ENCODE data around the gene BGN.

BGN gene

DNA sequence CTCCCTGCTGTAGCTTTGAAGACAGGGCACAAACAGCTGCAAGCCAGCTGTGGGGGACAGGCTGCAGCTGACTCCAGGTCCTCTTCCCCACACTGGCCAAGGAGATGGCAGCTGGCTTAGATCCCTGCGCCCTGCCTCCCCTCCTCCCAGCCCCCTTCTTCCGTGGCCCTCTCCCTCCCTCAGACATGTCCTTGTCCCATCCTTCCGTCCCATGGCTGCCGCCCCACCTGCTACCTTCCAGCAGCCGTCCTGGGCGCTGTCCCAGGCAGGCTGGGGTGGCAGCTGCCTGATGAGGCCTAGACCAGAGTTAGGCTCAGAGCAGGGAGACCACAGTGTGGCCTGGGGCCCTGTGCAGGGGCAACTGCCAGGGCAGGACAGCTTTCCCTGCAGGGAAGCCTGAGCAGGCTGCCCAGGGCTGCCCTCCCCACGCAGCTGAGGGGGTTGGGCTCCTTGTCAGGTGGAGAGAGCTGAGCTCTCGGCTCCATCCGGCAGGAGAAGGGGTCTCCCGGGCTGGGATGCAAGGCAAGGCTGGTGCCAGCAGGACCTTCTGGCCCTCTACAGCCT, 3.3 kb upstream of the BGN start:
- DNase-seq (ENCODE audit: low read depth), result no peak
- TF ChIP-seq, protein P1, sequence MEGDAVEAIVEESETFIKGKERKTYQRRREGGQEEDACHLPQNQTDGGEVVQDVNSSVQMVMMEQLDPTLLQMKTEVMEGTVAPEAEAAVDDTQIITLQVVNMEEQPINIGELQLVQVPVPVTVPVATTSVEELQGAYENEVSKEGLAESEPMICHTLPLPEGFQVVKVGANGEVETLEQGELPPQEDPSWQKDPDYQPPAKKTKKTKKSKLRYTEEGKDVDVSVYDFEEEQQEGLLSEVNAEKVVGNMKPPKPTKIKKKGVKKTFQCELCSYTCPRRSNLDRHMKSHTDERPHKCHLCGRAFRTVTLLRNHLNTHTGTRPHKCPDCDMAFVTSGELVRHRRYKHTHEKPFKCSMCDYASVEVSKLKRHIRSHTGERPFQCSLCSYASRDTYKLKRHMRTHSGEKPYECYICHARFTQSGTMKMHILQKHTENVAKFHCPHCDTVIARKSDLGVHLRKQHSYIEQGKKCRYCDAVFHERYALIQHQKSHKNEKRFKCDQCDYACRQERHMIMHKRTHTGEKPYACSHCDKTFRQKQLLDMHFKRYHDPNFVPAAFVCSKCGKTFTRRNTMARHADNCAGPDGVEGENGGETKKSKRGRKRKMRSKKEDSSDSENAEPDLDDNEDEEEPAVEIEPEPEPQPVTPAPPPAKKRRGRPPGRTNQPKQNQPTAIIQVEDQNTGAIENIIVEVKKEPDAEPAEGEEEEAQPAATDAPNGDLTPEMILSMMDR (IDR thresholded peaks at IDR 0.05; ENCODE audit: control insufficient read depth, extremely low read depth, insufficient read depth), result no peak
- H3K4me3 ChIP-seq (ENCODE audit: low read depth, low read length), result no peak overlapping the region

DNA sequence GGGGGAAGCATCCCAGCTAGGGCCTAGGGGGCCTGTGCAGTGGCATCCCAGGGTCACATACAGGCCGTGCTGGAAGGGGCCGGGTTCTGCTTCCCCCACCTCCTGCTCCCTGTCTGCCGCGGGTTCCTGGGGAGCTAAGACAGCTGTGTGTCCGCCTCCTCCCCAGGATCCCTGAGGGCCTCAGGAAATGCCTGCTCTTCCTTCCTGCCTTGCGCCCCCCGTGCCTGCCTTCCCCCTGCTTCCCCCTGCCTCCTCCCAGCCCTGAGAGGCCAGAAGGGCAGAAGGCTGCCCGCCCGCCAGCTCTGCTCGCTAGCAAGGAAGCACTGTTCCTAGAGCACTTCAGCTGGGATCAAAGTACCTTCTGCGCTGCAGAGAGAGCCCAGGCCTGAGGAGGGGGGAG, 2.9 kb upstream of the BGN start:
- DNase-seq (ENCODE audit: low read depth), result no peak
- no peak overlapping the region for H3K4me3 ChIP-seq (ENCODE audit: low read depth, low read length)
- TF ChIP-seq, protein P1 (IDR thresholded peaks at IDR 0.05; ENCODE audit: control insufficient read depth, extremely low read depth, insufficient read depth), result no peak

DNA sequence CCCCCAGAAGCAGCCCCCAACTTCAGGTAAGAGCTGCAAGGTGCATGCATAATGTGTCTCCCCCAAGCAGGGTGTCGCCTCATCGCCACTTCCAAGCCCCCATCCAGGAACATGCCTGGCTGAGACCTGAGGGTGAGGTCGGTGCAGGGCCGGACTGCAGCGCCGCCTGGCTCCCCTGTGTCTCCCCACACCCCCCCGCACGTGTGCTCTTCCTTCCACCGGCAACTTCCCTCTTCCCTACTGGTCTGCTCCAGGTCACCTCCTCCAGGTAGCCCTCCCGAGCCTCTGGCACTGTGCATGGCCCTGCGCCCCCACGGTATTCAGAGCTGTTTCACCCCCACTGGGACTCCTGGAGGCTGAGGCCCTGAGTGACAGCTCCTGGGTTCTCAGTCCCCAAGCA, 2.2 kb upstream of the BGN start:
- DNase-seq (ENCODE audit: low read depth), result no peak
- TF ChIP-seq, protein P1 (IDR thresholded peaks at IDR 0.05; ENCODE audit: control insufficient read depth, extremely low read depth, insufficient read depth), result no peak
- no peak overlapping the region for H3K4me3 ChIP-seq (ENCODE audit: low read depth, low read length)

DNA sequence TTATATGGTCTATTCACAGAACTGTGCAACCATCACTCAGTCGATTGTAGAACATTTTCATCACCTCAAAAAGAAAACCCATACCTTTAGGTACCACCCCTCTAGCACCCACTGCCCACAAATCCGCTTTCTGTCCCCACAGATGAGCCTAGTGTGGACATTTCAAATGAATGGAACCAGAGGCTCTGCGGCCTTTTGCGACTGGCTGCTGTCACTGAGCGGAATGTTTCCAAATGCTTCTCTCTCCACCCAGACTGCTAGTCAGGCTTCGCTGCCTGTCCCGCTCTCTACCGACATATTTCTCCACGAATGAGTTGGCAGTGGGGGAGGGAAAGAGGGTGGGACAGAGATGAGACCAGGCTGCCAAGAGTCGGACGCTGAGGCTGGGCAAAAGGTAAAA, 1.7 kb upstream of the BGN start:
- no peak for DNase-seq (ENCODE audit: low read depth)
- H3K4me3 ChIP-seq (ENCODE audit: low read depth, low read length), result no peak overlapping the region
- TF ChIP-seq, protein P1 (IDR thresholded peaks at IDR 0.05; ENCODE audit: control insufficient read depth, extremely low read depth, insufficient read depth), result no peak

DNA sequence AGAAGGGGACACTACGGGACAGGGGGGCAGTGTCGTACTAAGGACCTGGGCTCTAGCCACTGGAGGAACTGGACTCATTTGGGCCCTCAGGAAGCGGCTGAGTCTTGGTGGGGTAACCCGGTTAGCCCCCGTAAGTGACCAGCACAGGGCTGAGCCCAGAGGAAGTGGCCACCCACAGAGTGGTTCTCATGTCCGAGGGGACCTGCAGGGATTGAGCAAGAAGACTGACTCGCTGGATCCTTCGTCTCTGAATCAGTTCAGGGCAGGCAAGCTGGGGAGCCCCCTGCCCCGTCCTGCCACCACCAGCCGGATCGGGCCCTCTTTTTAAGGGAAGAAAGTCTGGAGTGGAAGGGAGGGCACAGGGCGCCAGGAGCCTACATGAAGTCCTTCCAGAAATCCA, 719 bp upstream of the BGN start:
- TF ChIP-seq, protein P1 (IDR thresholded peaks at IDR 0.05; ENCODE audit: control insufficient read depth, extremely low read depth, insufficient read depth), result no peak
- no peak overlapping the region for H3K4me3 ChIP-seq (ENCODE audit: low read depth, low read length)
- no peak for DNase-seq (ENCODE audit: low read depth)

DNA sequence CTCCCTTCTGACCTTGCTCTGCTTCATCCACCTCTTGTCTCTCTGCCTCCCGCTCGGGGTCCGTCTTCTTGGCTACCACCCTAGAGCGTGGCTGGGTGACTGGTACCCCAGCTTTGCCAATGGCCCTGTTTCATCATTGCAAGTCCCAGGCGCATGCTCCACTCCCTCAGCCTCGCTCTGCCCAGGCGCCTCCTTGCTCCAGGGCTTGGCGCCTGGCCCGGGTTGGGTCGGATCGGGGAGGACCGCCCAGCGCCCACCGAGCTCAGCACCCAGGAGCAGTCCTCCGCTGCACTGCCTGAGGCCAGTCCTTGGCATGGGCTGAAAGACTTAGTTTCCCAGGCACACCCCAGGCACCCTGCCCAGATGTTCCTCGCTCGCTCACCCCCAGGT, 577 bp downstream of the BGN start:
- no peak for DNase-seq (ENCODE audit: low read depth)
- TF ChIP-seq, protein P1 (IDR thresholded peaks at IDR 0.05; ENCODE audit: control insufficient read depth, extremely low read depth, insufficient read depth), result no peak
- no peak overlapping the region for H3K4me3 ChIP-seq (ENCODE audit: low read depth, low read length)

DNA sequence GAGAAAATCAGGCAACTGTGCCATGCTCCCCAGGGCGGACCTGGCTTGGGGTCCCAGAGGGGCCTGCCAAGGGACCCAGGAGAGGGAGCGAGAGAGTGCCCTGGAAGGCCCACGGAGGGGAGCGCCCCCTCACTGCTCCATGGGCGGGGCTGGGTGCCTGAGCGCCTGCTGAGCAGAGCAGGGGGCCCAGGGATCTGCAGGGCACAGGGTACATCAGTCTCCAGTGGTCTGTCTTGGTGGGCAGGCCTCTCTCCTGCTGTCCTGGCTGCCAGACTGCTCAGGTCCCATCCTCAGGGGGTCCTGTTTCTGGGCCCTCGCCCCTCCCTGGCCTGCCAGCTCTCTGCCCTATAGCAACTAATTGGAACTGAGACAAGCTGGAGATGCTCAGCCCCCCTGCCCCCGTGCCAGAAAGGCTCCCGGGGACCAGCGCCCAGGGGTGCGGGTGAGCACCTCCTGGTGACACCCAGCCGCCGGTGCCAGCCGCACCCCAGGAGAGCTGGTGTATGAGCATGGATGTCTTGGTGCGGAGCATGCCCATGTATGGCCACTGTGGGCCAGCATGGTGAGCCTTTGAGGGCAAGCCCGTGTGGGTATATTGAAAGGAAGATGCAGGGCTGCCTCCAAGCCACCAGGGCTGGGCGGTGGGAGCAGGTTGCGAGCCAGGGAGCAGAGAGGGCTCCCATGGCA, 1.3 kb downstream of the BGN start:
- TF ChIP-seq, protein P1 (IDR thresholded peaks at IDR 0.05; ENCODE audit: control insufficient read depth, extremely low read depth, insufficient read depth), result no peak
- no peak for DNase-seq (ENCODE audit: low read depth)
- H3K4me3 ChIP-seq (ENCODE audit: low read depth, low read length), result no peak overlapping the region

Measured in LNCaP clone FGC (cell line).